ENCODE results near the gene CLSTN2. TPM values are rescaled to one million over a fixed set of nuclear protein-coding genes. Genes with fewer than 3 reads are reported as not detected.

Gene CLSTN2
- total RNA-seq, 1 experiment from 2014 or later = 0.68 TPM

DNA sequence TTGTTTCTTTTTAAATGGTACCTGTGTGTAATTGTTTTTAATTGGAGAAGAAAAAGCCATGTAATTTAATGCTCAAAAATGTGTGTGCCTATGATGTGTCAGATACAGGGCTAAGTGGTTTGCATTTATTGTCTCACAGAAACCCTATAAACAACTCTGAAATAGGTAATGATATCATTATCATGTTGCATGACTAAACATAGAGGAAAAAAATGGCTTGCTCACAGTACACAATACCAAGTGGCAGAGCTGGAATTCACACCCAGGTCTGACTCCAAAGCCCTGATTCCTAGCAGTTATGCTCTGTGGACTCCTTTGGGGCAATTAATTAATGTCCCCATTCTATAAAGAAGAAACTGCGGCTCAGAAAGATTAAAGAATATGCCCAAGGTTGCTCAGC is 505.5 kb downstream of the CLSTN2 start:
- Histone ChIP-seq H2AK5ac (ENCODE audit: insufficient read length, low read length) (no peak overlapping the region), H3K14ac (ENCODE audit: insufficient read depth, low read length) (no peak overlapping the region)

More for the DNA sequence above, 505.5 kb downstream of the CLSTN2 start:
- H3K9me3 ChIP-seq (ENCODE audit: control insufficient read depth, low read depth, low read length) = no peaks in the 10 kb centered on the region
- H3K4me1 ChIP-seq (ENCODE audit: insufficient read depth, low read length) = no peaks in the 10 kb centered on the region
- H3K79me2 ChIP-seq (ENCODE audit: insufficient read depth, low read length) = no peaks in the 10 kb centered on the region
- no peak overlapping the region for H3T11ph ChIP-seq (ENCODE audit: low read length)
- H3K79me1 ChIP-seq (ENCODE audit: insufficient read depth, low read depth, low read length, poor library complexity, severe bottlenecking) = no peaks in the 10 kb centered on the region
- Mint-ChIP-seq H3K4me3 (no peak overlapping the region), H3K9me3 (no peaks in the 10 kb centered on the region), H3K4me1 (peaks cover 2 to 7% of the 10 kb centered on the region in 2 experiments; a peak in 3 of 4 replicates), H3K27ac (no peak overlapping the region), H3K36me3 (ENCODE audit: insufficient read depth in 1 of 3, low read depth in 3 of 3) (no peaks in the 10 kb centered on the region), H3K27me3 (ENCODE audit: low read depth) (peaks cover 3% of the 10 kb centered on the region; the same call in 1 of the 2 replicates)
- no peak overlapping the region for H3K18ac ChIP-seq (ENCODE audit: insufficient read length, low read depth, low read length)
- no peaks in the 10 kb centered on the region for H3K27me3 ChIP-seq (ENCODE audit: insufficient read depth, low read length)
- no peak overlapping the region for H2BK12ac ChIP-seq (ENCODE audit: insufficient read length, low read depth, low read length)
- no peaks in the 10 kb centered on the region for H4K20me1 ChIP-seq (ENCODE audit: control insufficient read depth, insufficient read depth, insufficient read length)
- no peak overlapping the region for H3K4me2 ChIP-seq (ENCODE audit: insufficient read depth, insufficient read length, low read length)
- H4K5ac ChIP-seq (ENCODE audit: insufficient read length, low read depth, low read length) = no peak overlapping the region
- H4K91ac ChIP-seq (ENCODE audit: insufficient read length, low read depth, low read length) = no peak overlapping the region
- no peak overlapping the region for H2BK5ac ChIP-seq (ENCODE audit: insufficient read length, low read length)
- DNase-seq = no peak
- H3K56ac ChIP-seq (ENCODE audit: insufficient read length, low read depth, low read length) = no peak overlapping the region
- no peak overlapping the region for H4K8ac ChIP-seq (replicated peaks; ENCODE audit: insufficient read length, low read depth, low read length)
- TF ChIP-seq, protein P1, sequence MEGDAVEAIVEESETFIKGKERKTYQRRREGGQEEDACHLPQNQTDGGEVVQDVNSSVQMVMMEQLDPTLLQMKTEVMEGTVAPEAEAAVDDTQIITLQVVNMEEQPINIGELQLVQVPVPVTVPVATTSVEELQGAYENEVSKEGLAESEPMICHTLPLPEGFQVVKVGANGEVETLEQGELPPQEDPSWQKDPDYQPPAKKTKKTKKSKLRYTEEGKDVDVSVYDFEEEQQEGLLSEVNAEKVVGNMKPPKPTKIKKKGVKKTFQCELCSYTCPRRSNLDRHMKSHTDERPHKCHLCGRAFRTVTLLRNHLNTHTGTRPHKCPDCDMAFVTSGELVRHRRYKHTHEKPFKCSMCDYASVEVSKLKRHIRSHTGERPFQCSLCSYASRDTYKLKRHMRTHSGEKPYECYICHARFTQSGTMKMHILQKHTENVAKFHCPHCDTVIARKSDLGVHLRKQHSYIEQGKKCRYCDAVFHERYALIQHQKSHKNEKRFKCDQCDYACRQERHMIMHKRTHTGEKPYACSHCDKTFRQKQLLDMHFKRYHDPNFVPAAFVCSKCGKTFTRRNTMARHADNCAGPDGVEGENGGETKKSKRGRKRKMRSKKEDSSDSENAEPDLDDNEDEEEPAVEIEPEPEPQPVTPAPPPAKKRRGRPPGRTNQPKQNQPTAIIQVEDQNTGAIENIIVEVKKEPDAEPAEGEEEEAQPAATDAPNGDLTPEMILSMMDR (conservative IDR thresholded peaks at IDR 0.05) = no peak
- no peak overlapping the region for H2BK120ac ChIP-seq (ENCODE audit: low read depth, low read length, poor library complexity, severe bottlenecking)
- H3K4ac ChIP-seq (ENCODE audit: low read depth, low read length) = no peak overlapping the region
- H2AFZ ChIP-seq (ENCODE audit: low read length) = no peak overlapping the region
- H3K23me2 ChIP-seq (ENCODE audit: insufficient read length, low read depth, low read length, poor library complexity, severe bottlenecking) = no peaks in the 10 kb centered on the region
- no peak overlapping the region for H2BK20ac ChIP-seq (ENCODE audit: low read depth, low read length, poor library complexity, severe bottlenecking)
- no peak overlapping the region for H2BK15ac ChIP-seq (ENCODE audit: low read depth, low read length)
- H3K23ac ChIP-seq (ENCODE audit: insufficient read length, low read depth, low read length) = no peak overlapping the region
- no CpG with 5 or more reads among the region's 1 CpG for WGBS (ENCODE audit: extremely low coverage, insufficient read length, low lambda C conversion rate)
- H3K9ac ChIP-seq (ENCODE audit: extremely low read depth, insufficient read length, low read length) = no peak overlapping the region
- H3K27ac ChIP-seq (ENCODE audit: insufficient read length, low read depth, low read length) = no peak overlapping the region

All from H9 (cell line).